OCI-LY1 (cell line): ENCODE measurements around the gene CSMD2.

Experiments used
- H2AFZ ChIP-seq: fragments of 200-600 bp; sonication (generic), shearing (Covaris generic); 2 replicates; pipeline ENCODE4 v1.6.0; 2014; ENCODE audit warnings: antibody characterized with exemption, mild to moderate bottlenecking, low read length
- H3F3A ChIP-seq: fragments of 200-600 bp; sonication (generic), shearing (Covaris generic); 2 replicates; pipeline ENCODE4 v1.6.0; 2014; ENCODE audit warnings: mild to moderate bottlenecking, antibody characterized with exemption, low read length, moderate library complexity; ENCODE audit not compliant: insufficient read depth
- H3K27ac ChIP-seq: fragments of 200-600 bp; sonication (generic); 2 replicates; pipeline ENCODE4 v1.5.1; 2014; ENCODE audit warnings: low read length, mixed run types, mild to moderate bottlenecking, low read depth; ENCODE audit not compliant: poor library complexity, severe bottlenecking
- H3K27me3 ChIP-seq: fragments of 200-600 bp; sonication (generic); 2 replicates; pipeline ENCODE4 v1.6.0; 2014; ENCODE audit warnings: antibody characterized with exemption, mild to moderate bottlenecking, low read length, moderate library complexity; ENCODE audit not compliant: insufficient read depth
- H3K36me3 ChIP-seq: fragments of 200-600 bp; sonication (generic); 2 replicates; pipeline ENCODE4 v1.6.1; 2014; ENCODE audit warnings: mild to moderate bottlenecking, antibody characterized with exemption, low read length, moderate library complexity, mixed read lengths; ENCODE audit not compliant: insufficient read depth
- H3K4me1 ChIP-seq: fragments of 200-600 bp; sonication (generic); 2 replicates; pipeline ENCODE4 v1.5.1; 2014; ENCODE audit warnings: mild to moderate bottlenecking, low read length, moderate library complexity; ENCODE audit not compliant: insufficient read depth, severe bottlenecking
- H3K4me2 ChIP-seq: fragments of 200-600 bp; sonication (generic), shearing (Covaris generic); 2 replicates; pipeline ENCODE4 v1.6.1; 2014; ENCODE audit warnings: low read length
- H3K4me3 ChIP-seq: fragments of 200-600 bp; sonication (generic); 2 replicates; pipeline ENCODE4 v1.5.1; 2014; ENCODE audit warnings: low read length, low read depth, mild to moderate bottlenecking, mixed read lengths; ENCODE audit not compliant: poor library complexity, severe bottlenecking
- H3K79me2 ChIP-seq: fragments of 200-600 bp; shearing (Covaris generic); 2 replicates; pipeline ENCODE4 v1.6.1; 2016; ENCODE audit warnings: mixed run types, low read length, mixed read lengths; ENCODE audit not compliant: insufficient read depth
- H3K9ac ChIP-seq: fragments of 200-600 bp; sonication (generic), shearing (Covaris generic); 2 replicates; pipeline ENCODE4 v1.6.1; 2014; ENCODE audit warnings: mild to moderate bottlenecking, low read length, mixed read lengths
- H3K9me2 ChIP-seq: fragments of 200-600 bp; sonication (generic), shearing (Covaris generic); 2 replicates; pipeline ENCODE4 v1.6.1; 2014; ENCODE audit warnings: low read depth, mild to moderate bottlenecking, low read length, mixed read lengths
- H3K9me3 ChIP-seq: fragments of 200-600 bp; shearing (Covaris generic); 2 replicates; pipeline ENCODE4 v1.6.1; 2014; ENCODE audit warnings: low read length, mixed read lengths
- H4K20me1 ChIP-seq: fragments of 200-600 bp; sonication (generic), shearing (Covaris generic); 2 replicates; pipeline ENCODE4 v1.6.0; 2016; ENCODE audit warnings: mild to moderate bottlenecking, low read length; ENCODE audit not compliant: insufficient read depth
- CTCF ChIP-seq: fragments of 200-600 bp; sonication (generic), shearing (Covaris generic); IDR thresholded peaks from 2 replicates; pipeline ENCODE4 v1.5.1; 2017; ENCODE audit warnings: mild to moderate bottlenecking, antibody characterized with exemption, low read length, moderate library complexity, mixed read lengths
- EZH2 ChIP-seq: fragments of 200-600 bp; sonication (generic), shearing (Covaris generic); IDR thresholded peaks from 2 replicates; pipeline ENCODE4 v1.8.0; 2017; ENCODE audit warnings: borderline replicate concordance, mixed run types, mild to moderate bottlenecking, antibody characterized with exemption, low read length, moderate library complexity, mixed read lengths

Gene CSMD2

GRCh38 chr1:33464552-33464951 lies 700.5 kb downstream of the CSMD2 start:
- no peaks in the 10 kb centered on the region for H3K9me3 ChIP-seq
- H3F3A ChIP-seq = no peaks in the 10 kb centered on the region
- H3K9me2 ChIP-seq = no peaks in the 10 kb centered on the region
- H3K4me1 ChIP-seq = peaks cover 13% of the 10 kb centered on the region
- peaks cover 4% of the 10 kb centered on the region; the same call in 1 of the 2 replicates for H3K27me3 ChIP-seq
- H2AFZ ChIP-seq = no peak overlapping the region
- H3K4me2 ChIP-seq = no peak overlapping the region
- TF ChIP-seq EZH2 = no peak
- TF ChIP-seq CTCF = no peak
- no peak overlapping the region for H3K4me3 ChIP-seq
- no peaks in the 10 kb centered on the region for H3K36me3 ChIP-seq
- no peaks in the 10 kb centered on the region for H3K79me2 ChIP-seq
- no peak overlapping the region for H3K27ac ChIP-seq
- H4K20me1 ChIP-seq = no peaks in the 10 kb centered on the region
- no peak overlapping the region for H3K9ac ChIP-seq
